ENCODE measurements around the gene MALT1. TPM values are rescaled to one million over a fixed set of nuclear protein-coding genes. Genes with fewer than 3 reads are reported as not detected.

The MALT1 gene
- total RNA-seq, 1 experiment from 2014 or later, result 24.2 TPM

DNA sequence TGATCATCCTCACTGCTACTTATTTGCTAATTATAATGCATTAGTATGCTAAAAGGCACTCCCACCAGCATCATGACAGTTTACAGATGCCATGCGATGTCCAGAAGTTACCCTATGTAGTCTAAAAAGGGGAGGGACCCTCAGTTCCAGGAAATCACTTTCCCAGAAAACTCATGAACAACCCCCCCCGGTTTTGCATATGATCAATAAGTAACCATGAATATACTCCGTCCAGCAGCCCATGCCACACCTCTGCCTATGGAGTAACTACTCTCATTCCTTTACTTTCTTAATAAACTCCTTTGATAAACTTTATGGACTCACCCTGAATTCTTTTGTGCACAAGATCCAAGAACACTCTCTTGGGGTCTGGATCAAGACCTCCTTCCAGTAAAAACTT lies 86.8 kb downstream of the MALT1 start:
- Histone ChIP-seq H3K4me3 (ENCODE audit: low read length) (no peak overlapping the region), H3K27ac (ENCODE audit: low read length) (no peak overlapping the region), H3K36me3 (ENCODE audit: low read depth, low read length) (no peaks in the 10 kb centered on the region), H3K27me3 (ENCODE audit: low read length) (no peaks in the 10 kb centered on the region), H3K9ac (ENCODE audit: low read length) (no peak overlapping the region), H3K79me2 (ENCODE audit: low read length) (no peaks in the 10 kb centered on the region), H3F3A (ENCODE audit: low read length, unreplicated experiment) (no peaks in the 10 kb centered on the region), H3K9me2 (replicated peaks; ENCODE audit: low read length) (no peaks in the 10 kb centered on the region), H4K20me1 (ENCODE audit: low read length) (no peaks in the 10 kb centered on the region), H3K4me1 (ENCODE audit: insufficient read depth, low read length) (0 out of 2 replicates have a peak, but pooled peaks cover 6% of the 10 kb centered on the region), H3K4me2 (ENCODE audit: low read length) (no peak overlapping the region), H2AFZ (ENCODE audit: low read length) (no peak overlapping the region), H3K9me3 (ENCODE audit: low read length) (no peaks in the 10 kb centered on the region)
- ChIA-PET POLR2A (ENCODE audit: unreplicated experiment) (no interaction called here), CTCF (no interaction called here)
- no TSS peak for BruUV-seq (replicated peaks)
- DNase-seq (no peak), ATAC-seq (no peak)
- TF ChIP-seq EZH2 (IDR thresholded peaks at IDR 0.05; ENCODE audit: low read length, unreplicated experiment) (no peak), EZH2phosphoT487 (IDR thresholded peaks at IDR 0.05; ENCODE audit: borderline replicate concordance, low read length) (no peak), CTCF (conservative IDR thresholded peaks at IDR 0.05; ENCODE audit: low read depth, low read length) (no peak)
- intact Hi-C loops (cut with micrococcal nuclease), result no loop called here

- no peak for DNase-seq
- H3K4me3 ChIP-seq (ENCODE audit: low read length), result no peak overlapping the region
- no peak for TF ChIP-seq EZH2 (IDR thresholded peaks at IDR 0.05; ENCODE audit: low read length, unreplicated experiment)
- TF ChIP-seq EZH2phosphoT487 (IDR thresholded peaks at IDR 0.05; ENCODE audit: borderline replicate concordance, low read length), result no peak
- TF ChIP-seq CTCF (conservative IDR thresholded peaks at IDR 0.05; ENCODE audit: low read depth, low read length), result no peak
- H4K20me1 ChIP-seq (ENCODE audit: low read length), result no peaks in the 10 kb centered on the region
- ChIA-PET CTCF (no interaction called here), POLR2A (ENCODE audit: unreplicated experiment) (no interaction called here)
- no peaks in the 10 kb centered on the region for H3K9me3 ChIP-seq (ENCODE audit: low read length)
- no peaks in the 10 kb centered on the region for H3K36me3 ChIP-seq (ENCODE audit: low read depth, low read length)
- H3K27ac ChIP-seq (ENCODE audit: low read length), result no peak overlapping the region
- no TSS peak for BruUV-seq (replicated peaks)
- no peak overlapping the region for H3K9ac ChIP-seq (ENCODE audit: low read length)
- intact Hi-C loops (cut with micrococcal nuclease), result no loop called here
- H3K27me3 ChIP-seq (ENCODE audit: low read length), result no peaks in the 10 kb centered on the region
- 0 out of 2 replicates have a peak, but pooled peaks cover 6% of the 10 kb centered on the region for H3K4me1 ChIP-seq (ENCODE audit: insufficient read depth, low read length)
- H2AFZ ChIP-seq (ENCODE audit: low read length), result no peak overlapping the region
- H3F3A ChIP-seq (ENCODE audit: low read length, unreplicated experiment), result no peaks in the 10 kb centered on the region
- H3K9me2 ChIP-seq (replicated peaks; ENCODE audit: low read length), result no peaks in the 10 kb centered on the region
- ATAC-seq, result no peak
- H3K4me2 ChIP-seq (ENCODE audit: low read length), result no peak overlapping the region
- no peaks in the 10 kb centered on the region for H3K79me2 ChIP-seq (ENCODE audit: low read length)
Observed at GRCh38 chr18:58758606-58759005, 87.3 kb downstream of the MALT1 start.

- no peak overlapping the region for H3K27ac ChIP-seq (ENCODE audit: low read length)
- no peak overlapping the region for H3K9ac ChIP-seq (ENCODE audit: low read length)
- CTCF ChIA-PET, result no interaction called here
- BruUV-seq (replicated peaks), result no TSS peak
- no peaks in the 10 kb centered on the region for H3K9me2 ChIP-seq (replicated peaks; ENCODE audit: low read length)
- 0 out of 2 replicates have a peak, but pooled peaks cover 6% of the 10 kb centered on the region for H3K4me1 ChIP-seq (ENCODE audit: insufficient read depth, low read length)
- no peaks in the 10 kb centered on the region for H3K79me2 ChIP-seq (ENCODE audit: low read length)
- POLR2A ChIA-PET (ENCODE audit: unreplicated experiment), result no interaction called here
- no peak overlapping the region for H3K4me2 ChIP-seq (ENCODE audit: low read length)
- no peaks in the 10 kb centered on the region for H3K27me3 ChIP-seq (ENCODE audit: low read length)
- no peak overlapping the region for H2AFZ ChIP-seq (ENCODE audit: low read length)
- ATAC-seq (peak; percentile 45), DNase-seq (peak; percentile 20)
- H4K20me1 ChIP-seq (ENCODE audit: low read length), result no peaks in the 10 kb centered on the region
- no peaks in the 10 kb centered on the region for H3K36me3 ChIP-seq (ENCODE audit: low read depth, low read length)
- intact Hi-C loops (cut with micrococcal nuclease), result loop anchor here (10.0 kb wide), 1 partner anchor 483 kb away; no protein-coding TSS in a partner anchor
- no peaks in the 10 kb centered on the region for H3F3A ChIP-seq (ENCODE audit: low read length, unreplicated experiment)
- no peak overlapping the region for H3K4me3 ChIP-seq (ENCODE audit: low read length)
- TF ChIP-seq CTCF (conservative IDR thresholded peaks at IDR 0.05; ENCODE audit: low read depth, low read length), result no peak
- TF ChIP-seq EZH2phosphoT487 (IDR thresholded peaks at IDR 0.05; ENCODE audit: borderline replicate concordance, low read length), result no peak
- TF ChIP-seq EZH2 (IDR thresholded peaks at IDR 0.05; ENCODE audit: low read length, unreplicated experiment), result no peak
- H3K9me3 ChIP-seq (ENCODE audit: low read length), result no peaks in the 10 kb centered on the region
Observed at GRCh38 chr18:58761241-58761969, 90.1 kb downstream of the MALT1 start.

Data from PC-3 (cell line).